Thymus (tissue), 11 donors: ENCODE results near the gene HHIPL1. TPM values are rescaled to one million over a fixed set of nuclear protein-coding genes. Genes with fewer than 3 reads are reported as not detected.
"Not testable (repeated sequence)": the region's sequence is repeated elsewhere in the genome, so short reads cannot be mapped to it uniquely, and the experiment has no call there.

Experiments used
- DNase-seq, 9 donors: peaks; one replicate each; pipeline ENCODE4 v3.0.0-alpha.2; 2013; ENCODE audit warnings: low spot score in 9 of 9, low read depth in 6 of 9, missing footprints in 1 of 9
- H3K27ac ChIP-seq, 2 donors: one replicate each; pipeline ENCODE4 v1.5.1; 2013; ENCODE audit warnings: control low read depth in 1 of 2, low read depth in 1 of 2, low read length in 1 of 2, mild to moderate bottlenecking in 1 of 2, moderate library complexity in 1 of 2
- H3K27me3 ChIP-seq, 2 donors: one replicate each; pipeline ENCODE4 v1.5.1; 2013; ENCODE audit warnings: low read length in 1 of 2; ENCODE audit not compliant: control insufficient read depth in 2 of 2, insufficient read depth in 1 of 2
- H3K36me3 ChIP-seq, 2 donors: one replicate each; pipeline ENCODE4 v1.5.1; 2013; ENCODE audit warnings: low read length in 1 of 2, mild to moderate bottlenecking in 1 of 2, moderate library complexity in 1 of 2; ENCODE audit not compliant: control insufficient read depth in 2 of 2, insufficient read depth in 2 of 2
- H3K4me1 ChIP-seq, 2 donors: one replicate each; pipeline ENCODE4 v1.5.1; 2013; ENCODE audit warnings: low read length in 2 of 2; ENCODE audit not compliant: control insufficient read depth in 2 of 2, insufficient read depth in 2 of 2
- H3K4me3 ChIP-seq, 2 donors: one replicate each; pipeline ENCODE4 v1.5.1; 2013; ENCODE audit warnings: low read length in 2 of 2, control low read depth in 1 of 2, mild to moderate bottlenecking in 1 of 2
- H3K9me3 ChIP-seq, 2 donors: one replicate each; pipeline ENCODE4 v1.5.1; 2013; ENCODE audit warnings: low read length in 1 of 2, mild to moderate bottlenecking in 1 of 2; ENCODE audit not compliant: control insufficient read depth in 2 of 2, insufficient read depth in 1 of 2
- WGBS: extraction: QIAGEN DNeasy Blood & Tissue Kit; methylation state at CpG from one replicate; pipeline ENCODE4 v1.1.7; 2013; 5-methylcytosine and 5-hydroxymethylcytosine counted together
- polyA plus RNA-seq: library from polyadenylated mRNA; stranded (reverse); fragments of 200-250 nt; gene quantifications from one replicate; pipeline ENCODE4 v1.2.3, GENCODE V29; 2013
- total RNA-seq: library from RNA; stranded (reverse); fragments of 120-200 nt; gene quantifications from one replicate; pipeline ENCODE4 v1.2.4, GENCODE V29; 2013
- donor health status: healthy.

HHIPL1 gene
- total and polyA plus RNA-seq, 2 donors, result 0.23 to 0.33 TPM

DNA sequence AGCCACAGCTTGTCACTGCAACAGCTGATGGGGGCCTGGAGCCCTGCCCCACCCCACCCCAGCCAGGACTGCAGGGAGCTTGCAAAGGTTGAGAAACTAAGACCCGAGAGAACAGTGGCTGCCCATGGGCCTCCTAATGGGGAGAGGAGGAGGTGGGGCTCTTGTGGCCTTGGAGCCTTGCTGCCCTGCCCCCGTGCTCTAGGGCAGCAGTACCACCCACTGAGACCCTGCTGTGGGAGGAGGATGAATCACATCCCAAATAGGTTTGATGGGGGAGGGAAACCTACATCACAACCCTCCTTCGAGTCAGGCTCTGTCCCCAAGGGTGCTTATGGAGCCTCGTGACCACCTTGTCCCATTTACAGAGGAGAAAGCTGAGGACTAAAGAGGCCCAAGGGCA is 15.9 kb downstream of the HHIPL1 start:
- H3K27me3 ChIP-seq, result peaks cover 28 to 79% of the 10 kb centered on the region in 2 donors
- H3K4me1 ChIP-seq, result no peaks in the 10 kb centered on the region
- DNase-seq, result no peak
- H3K9me3 ChIP-seq, result no peaks in the 10 kb centered on the region
- no peak overlapping the region for H3K4me3 ChIP-seq
- 55% methylated on average over 4 of the region's 4 CpGs for WGBS
- no peak overlapping the region for H3K27ac ChIP-seq
- H3K36me3 ChIP-seq, result no peaks in the 10 kb centered on the region

- not testable (repeated sequence) for H3K9me3 ChIP-seq, DNase-seq, H3K27ac ChIP-seq, H3K36me3 ChIP-seq, H3K4me3 ChIP-seq, H3K4me1 ChIP-seq
- peaks cover 28 to 79% of the 10 kb centered on the region in 2 donors for H3K27me3 ChIP-seq
Observed at GRCh38 chr14:99661206-99661605, 16.3 kb downstream of the HHIPL1 start.

DNA sequence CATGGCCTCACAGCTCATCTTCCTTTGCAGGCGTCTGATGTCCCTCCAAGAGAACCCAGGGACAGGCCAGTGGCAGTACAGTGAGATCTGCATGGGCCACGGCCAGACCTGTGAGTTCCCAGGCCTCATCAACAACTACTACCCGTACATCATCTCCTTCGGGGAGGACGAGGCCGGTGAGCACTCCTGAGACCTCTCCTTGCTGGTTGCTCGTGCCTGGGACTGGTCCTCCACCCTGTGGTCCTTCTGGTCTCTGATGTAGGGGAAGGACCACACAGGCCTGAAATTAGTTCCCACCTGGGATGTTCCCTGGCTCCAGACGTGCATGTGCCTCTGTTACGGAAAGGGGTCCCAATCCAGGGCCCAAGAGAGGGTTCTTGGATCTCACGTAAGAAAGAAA is 17.9 kb downstream of the HHIPL1 start:
- Histone ChIP-seq H3K4me1 (no peaks in the 10 kb centered on the region), H3K27me3 (peaks cover 26 to 70% of the 10 kb centered on the region in 2 donors), H3K9me3 (no peaks in the 10 kb centered on the region), H3K36me3 (no peaks in the 10 kb centered on the region), H3K27ac (no peak overlapping the region), H3K4me3 (no peak overlapping the region)
- no peak for DNase-seq
- WGBS, result 94% methylated on average over 10 of the region's 10 CpGs

DNA sequence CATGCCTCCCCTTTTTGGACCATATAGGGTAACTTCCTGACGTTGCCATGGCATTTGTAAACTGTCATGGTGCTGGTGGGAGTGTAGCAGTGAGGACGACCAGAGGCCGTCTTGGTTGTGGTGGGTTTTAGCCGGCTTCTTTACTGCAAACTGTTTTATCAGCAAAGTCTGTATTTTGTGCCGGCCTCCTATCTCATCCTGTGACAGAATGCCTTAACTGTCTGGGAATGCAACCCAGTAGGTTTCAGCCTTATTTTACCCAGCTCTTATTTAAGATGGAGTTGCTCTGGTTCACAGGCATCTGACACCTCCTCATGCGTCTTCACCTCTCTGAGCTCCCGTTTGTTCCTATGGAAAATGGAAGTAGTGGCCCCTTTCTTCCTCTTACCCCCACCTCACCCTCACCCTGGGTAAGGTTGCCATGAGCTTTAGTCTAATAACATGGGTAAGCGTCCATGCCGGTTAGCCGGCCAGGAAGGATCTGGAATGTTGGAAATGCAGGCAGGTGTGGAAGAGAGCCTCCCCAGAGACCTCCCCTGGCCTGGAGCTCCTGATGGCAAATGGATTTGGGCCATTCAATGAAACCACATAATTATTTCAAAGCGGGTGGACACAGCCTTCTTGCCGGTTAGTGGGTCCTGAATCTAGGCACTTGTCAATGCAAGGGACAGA is 18.6 kb downstream of the HHIPL1 start:
- no peak for DNase-seq
- Histone ChIP-seq H3K9me3 (no peaks in the 10 kb centered on the region), H3K4me1 (no peaks in the 10 kb centered on the region), H3K4me3 (no peak overlapping the region), H3K27ac (no peak overlapping the region), H3K36me3 (no peaks in the 10 kb centered on the region), H3K27me3 (peaks cover 24 to 63% of the 10 kb centered on the region in 2 donors)
- WGBS, result 85% methylated on average over 12 of the region's 12 CpGs

- H3K27me3 ChIP-seq, result peaks cover 17 to 55% of the 10 kb centered on the region in 2 donors
Observed at GRCh38 chr14:99664058-99664936, 19.4 kb downstream of the HHIPL1 start.

GRCh38 chr14:99664937-99665273 is 20.0 kb downstream of the HHIPL1 start:
- no peak for DNase-seq
- Histone ChIP-seq H3K27me3 (peaks cover 11 to 50% of the 10 kb centered on the region in 2 donors), H3K9me3 (no peaks in the 10 kb centered on the region), H3K4me3 (no peak overlapping the region), H3K36me3 (no peaks in the 10 kb centered on the region), H3K27ac (no peak overlapping the region), H3K4me1 (no peaks in the 10 kb centered on the region)
- WGBS, result 83% methylated on average over 12 of the region's 12 CpGs

More at GRCh38 chr14:99664058-99664936, 19.4 kb downstream of the HHIPL1 start:
- Histone ChIP-seq H3K4me3 (no peak overlapping the region), H3K4me1 (no peaks in the 10 kb centered on the region), H3K9me3 (no peaks in the 10 kb centered on the region), H3K27ac (no peak overlapping the region), H3K36me3 (no peaks in the 10 kb centered on the region)
- 59% methylated on average over 8 of the region's 8 CpGs for WGBS
- no peak for DNase-seq

GRCh38 chr14:99666533-99666932 is 21.6 kb downstream of the HHIPL1 start:
- no peak for DNase-seq
- Histone ChIP-seq H3K27ac (no peak overlapping the region), H3K27me3 (peaks cover 0 to 36% of the 10 kb centered on the region in 2 donors), H3K4me1 (no peaks in the 10 kb centered on the region), H3K9me3 (no peaks in the 10 kb centered on the region), H3K4me3 (no peak overlapping the region), H3K36me3 (no peaks in the 10 kb centered on the region)
- WGBS, result 76% methylated on average over 6 of the region's 6 CpGs

- DNase-seq, result no peak
- 63% methylated on average over 2 of the region's 2 CpGs for WGBS
- Histone ChIP-seq H3K9me3 (no peaks in the 10 kb centered on the region), H3K4me3 (no peak overlapping the region), H3K27ac (no peak overlapping the region), H3K36me3 (no peaks in the 10 kb centered on the region), H3K27me3 (peaks cover 0 to 33% of the 10 kb centered on the region in 2 donors), H3K4me1 (no peaks in the 10 kb centered on the region)
Observed at GRCh38 chr14:99667045-99667444, 22.1 kb downstream of the HHIPL1 start.

DNA sequence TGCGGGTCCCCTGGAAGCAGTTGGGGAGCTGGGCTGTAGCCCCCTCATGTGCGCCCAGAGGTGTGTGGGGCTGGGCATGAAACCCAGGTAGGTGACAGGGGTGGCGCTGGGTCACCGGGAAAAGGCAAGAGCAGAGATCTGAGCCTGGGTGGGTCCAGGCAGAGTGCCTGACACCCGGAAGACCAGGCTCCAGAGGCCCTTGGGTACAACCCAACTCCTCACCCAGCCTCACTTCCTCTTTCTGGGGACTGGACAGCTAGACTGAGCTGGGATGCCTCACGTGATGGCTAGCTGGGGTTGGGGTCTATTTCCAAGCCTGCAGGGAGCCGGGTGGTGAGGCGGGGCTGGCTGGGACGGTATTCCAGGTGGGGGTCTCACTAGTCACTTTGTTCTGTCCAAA is 22.9 kb downstream of the HHIPL1 start:
- 80% methylated on average over 9 of the region's 9 CpGs for WGBS
- no peak for DNase-seq
- Histone ChIP-seq H3K27ac (no peak overlapping the region), H3K9me3 (no peaks in the 10 kb centered on the region), H3K4me1 (no peaks in the 10 kb centered on the region), H3K27me3 (peaks cover 0 to 26% of the 10 kb centered on the region in 2 donors), H3K36me3 (no peaks in the 10 kb centered on the region), H3K4me3 (no peak overlapping the region)
